ENCODE data around the gene TBC1D22A. TPM values are rescaled to one million over a fixed set of nuclear protein-coding genes. Genes with fewer than 3 reads are reported as not detected.

The TBC1D22A gene
- total RNA-seq, 2 donors from 2014 or later = 28.9 to 31.3 TPM

- Histone ChIP-seq H3K9me3 (no peaks in the 10 kb centered on the region), H3K4me3 (no peak overlapping the region), H3K36me3 (no peaks in the 10 kb centered on the region), H3K4me1 (ENCODE audit: control insufficient read depth in 1 of 2, low read depth in 2 of 2) (no peaks in the 10 kb centered on the region), H3K27me3 (replicated peaks; ENCODE audit: insufficient read depth) (no peaks in the 10 kb centered on the region), H3K27ac (no peak overlapping the region)
- ATAC-seq (ENCODE audit: insufficient number of reproducible peaks, low FRiP score, low read depth) = no peak
- DNase-seq (ENCODE audit: low spot score) = no peak
- TF ChIP-seq, protein P1, sequence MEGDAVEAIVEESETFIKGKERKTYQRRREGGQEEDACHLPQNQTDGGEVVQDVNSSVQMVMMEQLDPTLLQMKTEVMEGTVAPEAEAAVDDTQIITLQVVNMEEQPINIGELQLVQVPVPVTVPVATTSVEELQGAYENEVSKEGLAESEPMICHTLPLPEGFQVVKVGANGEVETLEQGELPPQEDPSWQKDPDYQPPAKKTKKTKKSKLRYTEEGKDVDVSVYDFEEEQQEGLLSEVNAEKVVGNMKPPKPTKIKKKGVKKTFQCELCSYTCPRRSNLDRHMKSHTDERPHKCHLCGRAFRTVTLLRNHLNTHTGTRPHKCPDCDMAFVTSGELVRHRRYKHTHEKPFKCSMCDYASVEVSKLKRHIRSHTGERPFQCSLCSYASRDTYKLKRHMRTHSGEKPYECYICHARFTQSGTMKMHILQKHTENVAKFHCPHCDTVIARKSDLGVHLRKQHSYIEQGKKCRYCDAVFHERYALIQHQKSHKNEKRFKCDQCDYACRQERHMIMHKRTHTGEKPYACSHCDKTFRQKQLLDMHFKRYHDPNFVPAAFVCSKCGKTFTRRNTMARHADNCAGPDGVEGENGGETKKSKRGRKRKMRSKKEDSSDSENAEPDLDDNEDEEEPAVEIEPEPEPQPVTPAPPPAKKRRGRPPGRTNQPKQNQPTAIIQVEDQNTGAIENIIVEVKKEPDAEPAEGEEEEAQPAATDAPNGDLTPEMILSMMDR (IDR thresholded peaks at IDR 0.05) = no peak
These were observed 398.5 kb downstream of the TBC1D22A start for GRCh38 chr22:47160781-47161520.

DNA sequence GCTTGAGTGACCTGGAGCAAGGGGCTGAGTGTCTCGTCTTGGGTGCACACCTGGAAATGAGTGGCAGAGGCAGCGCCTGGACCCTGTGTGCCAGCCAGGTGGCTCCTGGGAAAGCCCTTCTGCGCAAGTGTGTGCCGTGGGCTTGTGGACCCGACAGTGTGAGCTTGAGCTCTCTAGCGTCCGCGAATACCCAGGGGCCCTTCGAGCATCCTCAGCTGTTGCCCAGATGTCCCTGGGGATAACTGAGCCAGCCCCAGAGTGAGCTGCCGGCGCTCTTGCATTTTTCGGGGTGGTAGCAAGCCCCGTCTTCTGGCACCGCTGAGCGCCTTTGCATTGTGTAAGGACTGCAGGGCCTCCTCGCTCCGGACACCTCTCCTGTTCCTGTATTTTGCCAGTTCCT lies 399.2 kb downstream of the TBC1D22A start:
- no peak overlapping the region for H3K4me3 ChIP-seq
- TF ChIP-seq, protein P1 (IDR thresholded peaks at IDR 0.05) = no peak

GRCh38 chr22:47162865-47163264 lies 400.4 kb downstream of the TBC1D22A start:
- no peaks in the 10 kb centered on the region for H3K36me3 ChIP-seq
- H3K27me3 ChIP-seq (replicated peaks; ENCODE audit: insufficient read depth) = no peaks in the 10 kb centered on the region
- no peak for ATAC-seq (ENCODE audit: insufficient number of reproducible peaks, low FRiP score, low read depth)
- no peak overlapping the region for H3K27ac ChIP-seq
- no peaks in the 10 kb centered on the region for H3K4me1 ChIP-seq (ENCODE audit: control insufficient read depth in 1 of 2, low read depth in 2 of 2)
- TF ChIP-seq, protein P1 (IDR thresholded peaks at IDR 0.05) = no peak
- no peaks in the 10 kb centered on the region for H3K9me3 ChIP-seq
- no peak overlapping the region for H3K4me3 ChIP-seq
- no peak for DNase-seq (ENCODE audit: low spot score)

More for the DNA sequence above, 399.2 kb downstream of the TBC1D22A start:
- H3K36me3 ChIP-seq = no peaks in the 10 kb centered on the region
- no peaks in the 10 kb centered on the region for H3K27me3 ChIP-seq (replicated peaks; ENCODE audit: insufficient read depth)
- H3K4me1 ChIP-seq (ENCODE audit: control insufficient read depth in 1 of 2, low read depth in 2 of 2) = no peaks in the 10 kb centered on the region
- no peak for ATAC-seq (ENCODE audit: insufficient number of reproducible peaks, low FRiP score, low read depth)
- no peak for DNase-seq (ENCODE audit: low spot score)
- H3K9me3 ChIP-seq = no peaks in the 10 kb centered on the region
- H3K27ac ChIP-seq = no peak overlapping the region

DNA sequence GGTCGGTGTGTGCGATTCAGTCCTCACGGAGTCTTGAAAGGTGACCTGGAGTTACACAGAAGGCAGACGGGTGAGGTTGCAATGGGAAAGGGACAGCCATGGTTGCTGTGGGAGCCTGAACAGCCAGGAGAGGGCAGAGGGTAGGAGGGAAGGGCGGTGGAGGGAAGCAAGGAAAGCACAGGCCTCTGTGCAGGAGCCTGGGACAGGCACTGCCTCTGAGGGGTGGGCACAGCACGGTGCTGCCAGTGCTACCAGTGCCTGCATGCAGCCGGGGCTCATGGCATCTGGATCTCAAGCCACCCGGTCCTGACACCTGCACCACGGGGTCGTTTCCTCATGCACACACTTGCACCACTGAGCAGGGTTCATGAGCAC lies 401.0 kb downstream of the TBC1D22A start:
- Histone ChIP-seq H3K4me1 (ENCODE audit: control insufficient read depth in 1 of 2, low read depth in 2 of 2) (no peaks in the 10 kb centered on the region), H3K27me3 (replicated peaks; ENCODE audit: insufficient read depth) (no peaks in the 10 kb centered on the region), H3K4me3 (no peak overlapping the region), H3K9me3 (no peaks in the 10 kb centered on the region), H3K27ac (no peak overlapping the region), H3K36me3 (no peaks in the 10 kb centered on the region)
- ATAC-seq (ENCODE audit: insufficient number of reproducible peaks, low FRiP score, low read depth) = no peak
- TF ChIP-seq, protein P1 (IDR thresholded peaks at IDR 0.05) = no peak
- no peak for DNase-seq (ENCODE audit: low spot score)

- Histone ChIP-seq H3K36me3 (no peaks in the 10 kb centered on the region), H3K27ac (no peak overlapping the region), H3K9me3 (no peaks in the 10 kb centered on the region), H3K4me3 (no peak overlapping the region), H3K27me3 (replicated peaks; ENCODE audit: insufficient read depth) (no peaks in the 10 kb centered on the region), H3K4me1 (ENCODE audit: control insufficient read depth in 1 of 2, low read depth in 2 of 2) (no peaks in the 10 kb centered on the region)
- ATAC-seq (ENCODE audit: insufficient number of reproducible peaks, low FRiP score, low read depth) (no peak), DNase-seq (ENCODE audit: low spot score) (no peak)
- TF ChIP-seq, protein P1 (IDR thresholded peaks at IDR 0.05) = no peak
These were observed 401.5 kb downstream of the TBC1D22A start for GRCh38 chr22:47163856-47164513.
